Liver (tissue), 3 donors: Measurements from ENCODE around the gene RBM20.

Experiments used
- CTCF ChIP-seq: fragments of 150-350 bp; IDR thresholded peaks from 2 replicates; pipeline ENCODE4 v1.5.1; 2017; ENCODE audit warnings: improper control_type of control experiment, low read depth, low read length; ENCODE audit not compliant: missing input control
- EGR1 ChIP-seq, 2 donors: IDR thresholded peaks; 2 replicates each; pipeline ENCODE4 v1.6.1; 2016 to 2018; ENCODE audit warnings: antibody characterized with exemption in 2 of 2, low read depth in 2 of 2
- GABPA ChIP-seq, 2 donors: IDR thresholded peaks in 1 of 2; conservative IDR thresholded peaks in 1 of 2; 2 replicates each; pipeline ENCODE4 v1.6.1; 2016; ENCODE audit warnings: antibody characterized with exemption in 2 of 2, mild to moderate bottlenecking in 1 of 2, moderate library complexity in 1 of 2
- HNF4A ChIP-seq, 2 donors: conservative IDR thresholded peaks; 2 replicates each; pipeline ENCODE4 v1.6.1; 2016; ENCODE audit warnings: antibody characterized with exemption in 2 of 2, mild to moderate bottlenecking in 2 of 2
- RAD21 ChIP-seq, 2 donors: IDR thresholded peaks; 2 replicates each; pipeline ENCODE4 v1.6.1; 2016; ENCODE audit warnings: antibody characterized with exemption in 2 of 2, mild to moderate bottlenecking in 2 of 2
- RXRA ChIP-seq, 2 donors: IDR thresholded peaks; 2 replicates each; pipeline ENCODE4 v1.6.1; 2017 to 2018; ENCODE audit warnings: antibody characterized with exemption in 2 of 2, mild to moderate bottlenecking in 1 of 2
- SP1 ChIP-seq: IDR thresholded peaks from 2 replicates; pipeline ENCODE4 v1.6.1; 2018; ENCODE audit warnings: antibody characterized with exemption, mild to moderate bottlenecking
- TF ChIP-seq, protein P1 (sequence below): IDR thresholded peaks from 2 replicates; pipeline ENCODE4 v1.6.1; 2016; ENCODE audit warnings: antibody characterized with exemption
- TF ChIP-seq, protein P2 (sequence below): IDR thresholded peaks from 2 replicates; pipeline ENCODE4 v1.6.1; 2016; ENCODE audit warnings: antibody characterized with exemption, mild to moderate bottlenecking
- donor health status: healthy.
- donor health status: healthy.

- TF ChIP-seq SP1 (no peak), CTCF (no peak), HNF4A (conservative IDR thresholded peaks at IDR 0.05) (no peak), RAD21 (IDR thresholded peaks at IDR 0.05) (no peak), GABPA (IDR thresholded peaks at IDR 0.05 in 1 of 2, conservative IDR thresholded peaks at IDR 0.05 in 1 of 2) (no peak), RXRA (IDR thresholded peaks at IDR 0.05) (no peak), EGR1 (IDR thresholded peaks at IDR 0.05; ENCODE audit: low read depth in 2 of 2) (no peak)
- TF ChIP-seq, protein P1, sequence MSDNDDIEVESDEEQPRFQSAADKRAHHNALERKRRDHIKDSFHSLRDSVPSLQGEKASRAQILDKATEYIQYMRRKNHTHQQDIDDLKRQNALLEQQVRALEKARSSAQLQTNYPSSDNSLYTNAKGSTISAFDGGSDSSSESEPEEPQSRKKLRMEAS, result no peak
- TF ChIP-seq, protein P2, sequence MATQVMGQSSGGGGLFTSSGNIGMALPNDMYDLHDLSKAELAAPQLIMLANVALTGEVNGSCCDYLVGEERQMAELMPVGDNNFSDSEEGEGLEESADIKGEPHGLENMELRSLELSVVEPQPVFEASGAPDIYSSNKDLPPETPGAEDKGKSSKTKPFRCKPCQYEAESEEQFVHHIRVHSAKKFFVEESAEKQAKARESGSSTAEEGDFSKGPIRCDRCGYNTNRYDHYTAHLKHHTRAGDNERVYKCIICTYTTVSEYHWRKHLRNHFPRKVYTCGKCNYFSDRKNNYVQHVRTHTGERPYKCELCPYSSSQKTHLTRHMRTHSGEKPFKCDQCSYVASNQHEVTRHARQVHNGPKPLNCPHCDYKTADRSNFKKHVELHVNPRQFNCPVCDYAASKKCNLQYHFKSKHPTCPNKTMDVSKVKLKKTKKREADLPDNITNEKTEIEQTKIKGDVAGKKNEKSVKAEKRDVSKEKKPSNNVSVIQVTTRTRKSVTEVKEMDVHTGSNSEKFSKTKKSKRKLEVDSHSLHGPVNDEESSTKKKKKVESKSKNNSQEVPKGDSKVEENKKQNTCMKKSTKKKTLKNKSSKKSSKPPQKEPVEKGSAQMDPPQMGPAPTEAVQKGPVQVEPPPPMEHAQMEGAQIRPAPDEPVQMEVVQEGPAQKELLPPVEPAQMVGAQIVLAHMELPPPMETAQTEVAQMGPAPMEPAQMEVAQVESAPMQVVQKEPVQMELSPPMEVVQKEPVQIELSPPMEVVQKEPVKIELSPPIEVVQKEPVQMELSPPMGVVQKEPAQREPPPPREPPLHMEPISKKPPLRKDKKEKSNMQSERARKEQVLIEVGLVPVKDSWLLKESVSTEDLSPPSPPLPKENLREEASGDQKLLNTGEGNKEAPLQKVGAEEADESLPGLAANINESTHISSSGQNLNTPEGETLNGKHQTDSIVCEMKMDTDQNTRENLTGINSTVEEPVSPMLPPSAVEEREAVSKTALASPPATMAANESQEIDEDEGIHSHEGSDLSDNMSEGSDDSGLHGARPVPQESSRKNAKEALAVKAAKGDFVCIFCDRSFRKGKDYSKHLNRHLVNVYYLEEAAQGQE, result no peak
Measured at GRCh38 chr10:110806335-110806734, 162.2 kb downstream of the RBM20 start.
